Measurements from ENCODE around the gene UGT2A3. TPM values are rescaled to one million over a fixed set of nuclear protein-coding genes. Genes with fewer than 3 reads are reported as not detected.

The UGT2A3 gene
- total and polyA plus RNA-seq, 4 donors = 16.3 to 41.4 (median 28.2) TPM

DNA sequence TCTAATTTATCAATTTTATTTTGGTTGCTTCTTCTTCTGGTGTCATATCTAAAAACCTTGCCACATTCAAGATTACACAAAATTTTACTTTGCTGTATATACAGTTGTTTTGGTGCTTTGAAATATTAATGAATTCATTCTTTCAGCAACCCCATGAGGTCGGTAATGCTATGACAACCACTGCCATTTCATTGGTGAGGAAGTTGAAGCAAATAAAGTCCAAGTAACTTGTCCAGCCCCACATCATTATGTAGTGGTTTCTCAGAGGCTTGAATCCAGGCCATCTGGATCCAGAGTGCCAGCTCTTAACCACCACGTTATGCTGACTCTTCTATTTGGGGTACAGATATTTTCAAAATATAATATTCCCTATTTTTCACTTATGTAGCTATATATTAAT is 42.2 kb downstream of the UGT2A3 start:
- Histone ChIP-seq H3K27ac (ENCODE audit: low read depth in 1 of 2, low read length in 2 of 2) (no peak overlapping the region), H3K9ac (ENCODE audit: low read depth in 1 of 2, low read length in 2 of 2) (peak overlapping the region in 1 of 2 donors; percentile 23), H3K4me1 (ENCODE audit: control insufficient read depth in 4 of 4, insufficient read depth in 4 of 4, low read length in 3 of 4) (peaks cover 2 to 32% (median 21%) of the 10 kb centered on the region in 4 donors), H3K27me3 (ENCODE audit: control insufficient read depth in 4 of 4, insufficient read depth in 4 of 4, low read length in 3 of 4) (no peaks in the 10 kb centered on the region), H3K36me3 (ENCODE audit: control insufficient read depth in 4 of 4, insufficient read depth in 3 of 4, low read depth in 1 of 4, low read length in 3 of 4) (no peaks in the 10 kb centered on the region), H3K9me3 (ENCODE audit: control insufficient read depth in 4 of 4, low read length in 3 of 4) (no peaks in the 10 kb centered on the region), H3K4me3 (ENCODE audit: low read depth in 1 of 3, low read length in 3 of 3) (no peak overlapping the region)
- WGBS = 50% methylated on average over 2 of the region's 2 CpGs
- DNase-seq (ENCODE audit: low spot score) = no peak
- TF ChIP-seq, protein P1, sequence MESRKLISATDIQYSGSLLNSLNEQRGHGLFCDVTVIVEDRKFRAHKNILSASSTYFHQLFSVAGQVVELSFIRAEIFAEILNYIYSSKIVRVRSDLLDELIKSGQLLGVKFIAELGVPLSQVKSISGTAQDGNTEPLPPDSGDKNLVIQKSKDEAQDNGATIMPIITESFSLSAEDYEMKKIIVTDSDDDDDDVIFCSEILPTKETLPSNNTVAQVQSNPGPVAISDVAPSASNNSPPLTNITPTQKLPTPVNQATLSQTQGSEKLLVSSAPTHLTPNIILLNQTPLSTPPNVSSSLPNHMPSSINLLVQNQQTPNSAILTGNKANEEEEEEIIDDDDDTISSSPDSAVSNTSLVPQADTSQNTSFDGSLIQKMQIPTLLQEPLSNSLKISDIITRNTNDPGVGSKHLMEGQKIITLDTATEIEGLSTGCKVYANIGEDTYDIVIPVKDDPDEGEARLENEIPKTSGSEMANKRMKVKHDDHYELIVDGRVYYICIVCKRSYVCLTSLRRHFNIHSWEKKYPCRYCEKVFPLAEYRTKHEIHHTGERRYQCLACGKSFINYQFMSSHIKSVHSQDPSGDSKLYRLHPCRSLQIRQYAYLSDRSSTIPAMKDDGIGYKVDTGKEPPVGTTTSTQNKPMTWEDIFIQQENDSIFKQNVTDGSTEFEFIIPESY (IDR thresholded peaks at IDR 0.05) = no peak
- TF ChIP-seq HNF4A (conservative IDR thresholded peaks at IDR 0.05) = no peak
- TF ChIP-seq, protein P2, sequence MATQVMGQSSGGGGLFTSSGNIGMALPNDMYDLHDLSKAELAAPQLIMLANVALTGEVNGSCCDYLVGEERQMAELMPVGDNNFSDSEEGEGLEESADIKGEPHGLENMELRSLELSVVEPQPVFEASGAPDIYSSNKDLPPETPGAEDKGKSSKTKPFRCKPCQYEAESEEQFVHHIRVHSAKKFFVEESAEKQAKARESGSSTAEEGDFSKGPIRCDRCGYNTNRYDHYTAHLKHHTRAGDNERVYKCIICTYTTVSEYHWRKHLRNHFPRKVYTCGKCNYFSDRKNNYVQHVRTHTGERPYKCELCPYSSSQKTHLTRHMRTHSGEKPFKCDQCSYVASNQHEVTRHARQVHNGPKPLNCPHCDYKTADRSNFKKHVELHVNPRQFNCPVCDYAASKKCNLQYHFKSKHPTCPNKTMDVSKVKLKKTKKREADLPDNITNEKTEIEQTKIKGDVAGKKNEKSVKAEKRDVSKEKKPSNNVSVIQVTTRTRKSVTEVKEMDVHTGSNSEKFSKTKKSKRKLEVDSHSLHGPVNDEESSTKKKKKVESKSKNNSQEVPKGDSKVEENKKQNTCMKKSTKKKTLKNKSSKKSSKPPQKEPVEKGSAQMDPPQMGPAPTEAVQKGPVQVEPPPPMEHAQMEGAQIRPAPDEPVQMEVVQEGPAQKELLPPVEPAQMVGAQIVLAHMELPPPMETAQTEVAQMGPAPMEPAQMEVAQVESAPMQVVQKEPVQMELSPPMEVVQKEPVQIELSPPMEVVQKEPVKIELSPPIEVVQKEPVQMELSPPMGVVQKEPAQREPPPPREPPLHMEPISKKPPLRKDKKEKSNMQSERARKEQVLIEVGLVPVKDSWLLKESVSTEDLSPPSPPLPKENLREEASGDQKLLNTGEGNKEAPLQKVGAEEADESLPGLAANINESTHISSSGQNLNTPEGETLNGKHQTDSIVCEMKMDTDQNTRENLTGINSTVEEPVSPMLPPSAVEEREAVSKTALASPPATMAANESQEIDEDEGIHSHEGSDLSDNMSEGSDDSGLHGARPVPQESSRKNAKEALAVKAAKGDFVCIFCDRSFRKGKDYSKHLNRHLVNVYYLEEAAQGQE (IDR thresholded peaks at IDR 0.05) = no peak
- TF ChIP-seq JUND (IDR thresholded peaks at IDR 0.05) = no peak
- TF ChIP-seq RXRA (IDR thresholded peaks at IDR 0.05) = no peak
- TF ChIP-seq EGR1 (IDR thresholded peaks at IDR 0.05; ENCODE audit: low read depth in 2 of 2) = no peak
- TF ChIP-seq GABPA (IDR thresholded peaks at IDR 0.05 in 1 of 2, conservative IDR thresholded peaks at IDR 0.05 in 1 of 2) = no peak
- TF ChIP-seq SP1 (IDR thresholded peaks at IDR 0.05) = no peak

GRCh38 chr4:68907788-68908700 is 43.6 kb downstream of the UGT2A3 start:
- 38% methylated on average over 3 of the region's 3 CpGs for WGBS
- no peak for TF ChIP-seq JUND (IDR thresholded peaks at IDR 0.05)
- TF ChIP-seq HNF4G (IDR thresholded peaks at IDR 0.05) = no peak
- no peak for TF ChIP-seq RXRA (IDR thresholded peaks at IDR 0.05)
- TF ChIP-seq FOXA1 (IDR thresholded peaks at IDR 0.05) = no peak
- no peak for TF ChIP-seq HNF4A (conservative IDR thresholded peaks at IDR 0.05)
- no peak for TF ChIP-seq GABPA (IDR thresholded peaks at IDR 0.05 in 1 of 2, conservative IDR thresholded peaks at IDR 0.05 in 1 of 2)
- TF ChIP-seq FOXA2 (IDR thresholded peaks at IDR 0.05) = no peak
- TF ChIP-seq MAX (IDR thresholded peaks at IDR 0.05) = no peak
- TF ChIP-seq, protein P2 (IDR thresholded peaks at IDR 0.05) = no peak
- no peak for TF ChIP-seq EGR1 (IDR thresholded peaks at IDR 0.05; ENCODE audit: low read depth in 2 of 2)
- peak overlapping the region in 1 of 2 donors; percentile 28 for H3K27ac ChIP-seq (ENCODE audit: low read depth in 1 of 2, low read length in 2 of 2)
- no peak overlapping the region for H3K9ac ChIP-seq (ENCODE audit: low read depth in 1 of 2, low read length in 2 of 2)
- DNase-seq (ENCODE audit: low spot score) = no peak
- peaks cover 3 to 38% (median 26%) of the 10 kb centered on the region in 4 donors for H3K4me1 ChIP-seq (ENCODE audit: control insufficient read depth in 4 of 4, insufficient read depth in 4 of 4, low read length in 3 of 4)
- H3K27me3 ChIP-seq (ENCODE audit: control insufficient read depth in 4 of 4, insufficient read depth in 4 of 4, low read length in 3 of 4) = no peaks in the 10 kb centered on the region
- H3K36me3 ChIP-seq (ENCODE audit: control insufficient read depth in 4 of 4, insufficient read depth in 3 of 4, low read depth in 1 of 4, low read length in 3 of 4) = no peaks in the 10 kb centered on the region
- H3K4me3 ChIP-seq (ENCODE audit: low read depth in 1 of 3, low read length in 3 of 3) = no peak overlapping the region
- no peaks in the 10 kb centered on the region for H3K9me3 ChIP-seq (ENCODE audit: control insufficient read depth in 4 of 4, low read length in 3 of 4)
